SK-N-SH (cell line): ENCODE measurements around the gene TECPR2. TPM values are rescaled to one million over a fixed set of nuclear protein-coding genes. Genes with fewer than 3 reads are reported as not detected.

Experiments used
- CTCF ChIA-PET: fragments of 300-600, 350-600 bp; formaldehyde crosslinking; extraction: SDS; loops from one replicate; lab custom pipeline; 2021; lab: Yijun Ruan, JAX
- POLR2A ChIA-PET: fragments of 350-600 bp; sonication (Branson Sonifier 250); formaldehyde crosslinking; extraction: SDS; loops from one replicate; lab custom pipeline; 2020; ENCODE audit warnings: antibody characterized with exemption, inconsistent platforms; lab: Yijun Ruan, JAX
- DNase-seq: peaks from one replicate; pipeline ENCODE4 v3.0.0; 2012
- H2AFZ ChIP-seq: fragments of 200-600 bp; sonication (generic); 2 replicates; pipeline ENCODE4 v1.8.1; 2016; ENCODE audit warnings: antibody characterized with exemption, mild to moderate bottlenecking, low read depth
- H3F3A ChIP-seq: fragments of 200-600 bp; sonication (generic); replicated peaks from 2 replicates; pipeline ENCODE3; 2016; ENCODE audit warnings: antibody characterized with exemption, mild to moderate bottlenecking; ENCODE audit not compliant: insufficient read depth
- H3K27ac ChIP-seq, 2 experiments: fragments of 200-500 bp in 1 of 2; fragments of 200-600 bp in 1 of 2; sonication (Bioruptor generic) in 1 of 2; sonication (generic), shearing (Covaris generic) in 1 of 2; 2 replicates each; pipeline versions ENCODE4 v1.5.1 to v1.6.1; 2014 to 2016; ENCODE audit warnings: low read depth in 2 of 2, inconsistent platforms in 1 of 2, low read length in 1 of 2, mild to moderate bottlenecking in 1 of 2, mixed read lengths in 1 of 2
- H3K27me3 ChIP-seq: fragments of 200-600 bp; sonication (generic), shearing (Covaris generic); 2 replicates; pipeline ENCODE4 v1.6.1; 2016; ENCODE audit warnings: mixed run types; ENCODE audit not compliant: insufficient read depth
- H3K36me3 ChIP-seq, 2 experiments: fragments of 200-500 bp in 1 of 2; fragments of 200-600 bp in 1 of 2; sonication (Bioruptor generic) in 1 of 2; sonication (generic) in 1 of 2; replicated peaks in 1 of 2; 2 replicates each; pipeline versions ENCODE3 to v1.5.1; 2014 to 2016; ENCODE audit warnings: low read length in 1 of 2, mild to moderate bottlenecking in 1 of 2; ENCODE audit not compliant: insufficient read depth in 2 of 2, control insufficient read depth in 1 of 2
- H3K4me1 ChIP-seq, 2 experiments: fragments of 200-500 bp in 1 of 2; fragments of 200-600 bp in 1 of 2; sonication (Bioruptor generic) in 1 of 2; sonication (generic), shearing (Covaris generic) in 1 of 2; 2 replicates each; pipeline versions ENCODE4 v1.5.1 to v1.6.1; 2014 to 2016; ENCODE audit warnings: low read depth in 1 of 2, low read length in 1 of 2, mixed run types in 1 of 2; ENCODE audit not compliant: insufficient read depth in 2 of 2, control insufficient read depth in 1 of 2
- H3K4me2 ChIP-seq: fragments of 200-600 bp; sonication (generic), shearing (Covaris generic); 2 replicates; pipeline ENCODE4 v1.6.1; 2017; ENCODE audit warnings: mixed run types
- H3K4me3 ChIP-seq, 2 experiments: fragments of 200-500 bp in 1 of 2; fragments of 200-600 bp in 1 of 2; sonication (Bioruptor generic) in 1 of 2; sonication (generic), shearing (Covaris generic) in 1 of 2; 2 replicates each; pipeline versions ENCODE4 v1.5.1 to v1.8.1; 2014 to 2016; ENCODE audit warnings: low read depth in 2 of 2, inconsistent platforms in 1 of 2, low read length in 1 of 2, mild to moderate bottlenecking in 1 of 2, mixed read lengths in 1 of 2, moderate library complexity in 1 of 2
- H3K79me2 ChIP-seq: fragments of 200-600 bp; sonication (generic); 2 replicates; pipeline ENCODE4 v1.8.1; 2017; ENCODE audit warnings: mild to moderate bottlenecking; ENCODE audit not compliant: insufficient read depth
- H3K9ac ChIP-seq: fragments of 200-600 bp; sonication (generic); 2 replicates; pipeline ENCODE4 v1.6.1; 2017; ENCODE audit warnings: mixed run types
- H3K9me2 ChIP-seq: fragments of 200-600 bp; sonication (generic); 2 replicates; pipeline ENCODE4 v1.6.1; 2017; ENCODE audit warnings: mixed run types
- H3K9me3 ChIP-seq: fragments of 200-600 bp; sonication (generic); 2 replicates; pipeline ENCODE4 v1.6.1; 2017; ENCODE audit warnings: mixed run types, mild to moderate bottlenecking, moderate library complexity
- H4K20me1 ChIP-seq: fragments of 200-600 bp; sonication (generic); 2 replicates; pipeline ENCODE4 v1.6.1; 2017; ENCODE audit warnings: mild to moderate bottlenecking, mixed run types; ENCODE audit not compliant: insufficient read depth
- CHD2 ChIP-seq: fragments of 150-350 bp; IDR thresholded peaks from 2 replicates; pipeline ENCODE4 v1.6.1; 2018; ENCODE audit warnings: low read length; ENCODE audit not compliant: partially characterized antibody
- CTCF ChIP-seq: fragments of 200-600 bp; sonication (generic); IDR thresholded peaks from 2 replicates; pipeline ENCODE4 v1.6.1; 2017; ENCODE audit warnings: antibody characterized with exemption, mild to moderate bottlenecking, moderate library complexity
- ELF1 ChIP-seq: IDR thresholded peaks from 2 replicates; pipeline ENCODE4 v1.4.0; 2012
- EZH2phosphoT487 ChIP-seq: fragments of 200-600 bp; sonication (generic); IDR thresholded peaks from 2 replicates; pipeline ENCODE4 v1.6.1; 2017; ENCODE audit warnings: low read depth, mixed run types, mild to moderate bottlenecking, antibody characterized with exemption, moderate library complexity, borderline replicate concordance
- FOXM1 ChIP-seq: IDR thresholded peaks from 2 replicates; pipeline ENCODE4 v1.4.0; 2012; ENCODE audit warnings: low read depth, mild to moderate bottlenecking
- GABPA ChIP-seq: IDR thresholded peaks from 2 replicates; pipeline ENCODE4 v1.4.0; 2012; ENCODE audit warnings: low read depth, mild to moderate bottlenecking
- IRF3 ChIP-seq: fragments of 150-350 bp; IDR thresholded peaks from 2 replicates; pipeline ENCODE4 v1.6.1; 2016; ENCODE audit warnings: mild to moderate bottlenecking, low read depth, low read length
- MAX ChIP-seq: IDR thresholded peaks from 2 replicates; pipeline ENCODE4 v1.4.0; 2012; ENCODE audit warnings: low read depth
- RAD21 ChIP-seq: IDR thresholded peaks from 2 replicates; pipeline ENCODE4 v1.6.1; 2012; ENCODE audit warnings: mild to moderate bottlenecking, low read length
- REST ChIP-seq: IDR thresholded peaks from 2 replicates; pipeline ENCODE4 v1.6.1; 2012; ENCODE audit warnings: mild to moderate bottlenecking, low read depth, low read length, moderate library complexity
- RFX5 ChIP-seq: IDR thresholded peaks from 2 replicates; pipeline ENCODE4 v1.6.1; 2012; ENCODE audit warnings: mild to moderate bottlenecking, improper control_type of control experiment, low read length
- RXRA ChIP-seq: IDR thresholded peaks from 2 replicates; pipeline ENCODE4 v1.4.0; 2012; ENCODE audit warnings: low read depth, mild to moderate bottlenecking, borderline replicate concordance
- SIN3A ChIP-seq: IDR thresholded peaks from 2 replicates; pipeline ENCODE4 v1.6.1; 2012; ENCODE audit warnings: low read depth, mild to moderate bottlenecking, low read length, moderate library complexity, borderline replicate concordance
- TAF1 ChIP-seq: IDR thresholded peaks from 2 replicates; pipeline ENCODE4 v1.6.1; 2012; ENCODE audit warnings: low read depth, mild to moderate bottlenecking, low read length, moderate library complexity, borderline replicate concordance
- TCF12 ChIP-seq: IDR thresholded peaks from 2 replicates; pipeline ENCODE4 v1.4.0; 2012
- USF1 ChIP-seq: IDR thresholded peaks from 2 replicates; pipeline ENCODE4 v1.4.0; 2012; ENCODE audit warnings: low read depth, borderline replicate concordance
- YY1 ChIP-seq: IDR thresholded peaks from 2 replicates; pipeline ENCODE4 v1.4.0; 2012; ENCODE audit warnings: low read depth, mild to moderate bottlenecking
- WGBS: methylation state at CpG from one replicate; pipeline ENCODE4 v1.1.6; 2017; ENCODE audit warnings: low lambda C conversion rate; 5-methylcytosine and 5-hydroxymethylcytosine counted together
- polyA plus RNA-seq, 3 experiments: library from polyadenylated mRNA; depleted of rRNA; stranded (reverse); fragments of >200 nt; gene quantifications; 2 replicates each; pipeline ENCODE4 v1.2.3, GENCODE V29; 2012

The TECPR2 gene
- polyA plus RNA-seq, 1 of the 3 experiments (the other 2 are of a cell fraction) = 6.9 TPM

GRCh38 chr14:102512793-102513300 lies 150.1 kb downstream of the TECPR2 start:
- Histone ChIP-seq H4K20me1 (no peaks in the 10 kb centered on the region), H3K4me1 (peaks cover 0 to 21% of the 10 kb centered on the region in 2 experiments; a peak in 1 of 4 replicates), H3K36me3 (no peaks in the 10 kb centered on the region), H3K27me3 (no peaks in the 10 kb centered on the region), H3K4me2 (no peak overlapping the region), H3K9me3 (no peaks in the 10 kb centered on the region), H3K79me2 (peaks cover 12% of the 10 kb centered on the region; the same call in 1 of the 2 replicates), H3K9me2 (no peaks in the 10 kb centered on the region), H3K27ac (no peak overlapping the region), H3F3A (no peaks in the 10 kb centered on the region), H2AFZ (no peak overlapping the region), H3K9ac (no peak overlapping the region), H3K4me3 (no peak overlapping the region)
- POLR2A ChIA-PET = no interaction called here
- no peak for DNase-seq
- TF ChIP-seq FOXM1 (no peak), SIN3A (no peak), RFX5 (no peak), TCF12 (no peak), CTCF (no peak), ELF1 (no peak), REST (no peak), TAF1 (no peak), GABPA (no peak), IRF3 (no peak), CHD2 (no peak), USF1 (no peak), YY1 (no peak), MAX (no peak), RXRA (no peak), RAD21 (no peak), EZH2phosphoT487 (no peak)
- CTCF ChIA-PET = interaction anchor here (4.5 kb wide), 1 partner anchor 75 kb away, joined by 75 read pairs; no protein-coding TSS in a partner anchor
- WGBS = 86% methylated on average over 11 of the region's 11 CpGs
